MCF 10A (cell line): ENCODE data around the gene ROBO3. TPM values are rescaled to one million over a fixed set of nuclear protein-coding genes. Genes with fewer than 3 reads are reported as not detected.

ENCODE experiments used
- BruUV-seq: library from RNA; stranded (reverse); fragments of 400-500 nt; replicated peaks from 2 replicates; lab custom pipeline; 2021; lab: Mats Ljungman, UMichigan
- CTCF ChIA-PET: fragments of 300-600 bp; sonication (Branson Sonifier 250); formaldehyde crosslinking; extraction: SDS; loops from one replicate; lab custom pipeline; 2021; ENCODE audit warnings: antibody characterized with exemption, inconsistent platforms; lab: Yijun Ruan, JAX
- POLR2A ChIA-PET: fragments of 300-600, 350-650 bp; sonication (Branson Sonifier 250); formaldehyde crosslinking; extraction: SDS; loops from one replicate; lab custom pipeline; 2020; ENCODE audit warnings: antibody characterized with exemption, inconsistent platforms; lab: Yijun Ruan, JAX
- DNase-seq: peaks from one replicate; pipeline ENCODE4 v3.0.0-alpha.2; 2018; ENCODE audit not compliant: unreplicated experiment
- H3K27ac Mint-ChIP-seq: one replicate; pipeline ENCODE4 v1.8.0; 2022; ENCODE audit warnings: mild to moderate bottlenecking, low read depth, mixed read lengths; ENCODE audit not compliant: unreplicated experiment
- H3K27me3 Mint-ChIP-seq: one replicate; pipeline ENCODE4 v1.8.0; 2022; ENCODE audit warnings: mixed read lengths; ENCODE audit not compliant: insufficient read depth, unreplicated experiment
- H3K36me3 Mint-ChIP-seq: one replicate; pipeline ENCODE4 v1.8.0; 2022; ENCODE audit warnings: mild to moderate bottlenecking, moderate library complexity, mixed read lengths; ENCODE audit not compliant: insufficient read depth, unreplicated experiment
- H3K4me1 Mint-ChIP-seq: one replicate; pipeline ENCODE4 v1.8.0; 2022; ENCODE audit warnings: mixed read lengths; ENCODE audit not compliant: insufficient read depth, unreplicated experiment
- H3K4me3 Mint-ChIP-seq: one replicate; pipeline ENCODE4 v1.8.0; 2022; ENCODE audit warnings: mild to moderate bottlenecking, moderate library complexity, mixed read lengths; ENCODE audit not compliant: unreplicated experiment
- H3K9me3 Mint-ChIP-seq: one replicate; pipeline ENCODE4 v1.8.0; 2022; ENCODE audit warnings: mixed read lengths; ENCODE audit not compliant: unreplicated experiment
- CTCF ChIP-seq: fragments of 200-600 bp; IDR thresholded peaks from one replicate; pipeline ENCODE4 v1.8.0; 2022; ENCODE audit warnings: antibody characterized with exemption, mild to moderate bottlenecking; ENCODE audit not compliant: unreplicated experiment
- intact Hi-C: fragments of 100-400 bp; cut with micrococcal nuclease; formaldehyde crosslinking; loops from 2 replicates; pipeline ENCODE4 v1.14.1; 2022
- total RNA-seq: library from RNA; stranded (reverse); gene quantifications from 2 replicates; pipeline ENCODE4 v1.2.3, GENCODE V29; 2022

ROBO3 gene
- total RNA-seq, 1 experiment from 2014 or later, result 117 TPM

- POLR2A ChIA-PET, result interaction anchor here (1.2 to 1.5 kb wide), 2 partner anchors 19 to 74 kb away, joined by 3 read pairs; partner anchors contain the start of gene CCDC15
- BruUV-seq, result no TSS peak
- H3K9me3 Mint-ChIP-seq, result no peaks in the 10 kb centered on the region
- CTCF ChIA-PET, result interaction anchor here (0.8 kb wide), 1 partner anchor 13 kb away, joined by 3 read pairs; no protein-coding TSS in a partner anchor
- TF ChIP-seq CTCF, result no peak
- no peak for DNase-seq
- no peak overlapping the region for H3K4me3 Mint-ChIP-seq
- H3K4me1 Mint-ChIP-seq, result peaks cover 23% of the 10 kb centered on the region
- H3K27ac Mint-ChIP-seq, result no peak overlapping the region
- H3K36me3 Mint-ChIP-seq, result peaks cover 4% of the 10 kb centered on the region
- H3K27me3 Mint-ChIP-seq, result no peaks in the 10 kb centered on the region
- intact Hi-C loops, result no loop called here
These were observed 14.5 kb downstream of the ROBO3 start for GRCh38 chr11:124879493-124880289.

GRCh38 chr11:124880290-124880611 lies 15.0 kb downstream of the ROBO3 start:
- H3K27ac Mint-ChIP-seq, result no peak overlapping the region
- no TSS peak for BruUV-seq
- no peak overlapping the region for H3K4me3 Mint-ChIP-seq
- H3K36me3 Mint-ChIP-seq, result peaks cover 4% of the 10 kb centered on the region
- intact Hi-C loops, result no loop called here
- no peak for DNase-seq
- H3K9me3 Mint-ChIP-seq, result no peaks in the 10 kb centered on the region
- H3K27me3 Mint-ChIP-seq, result no peaks in the 10 kb centered on the region
- no peak for TF ChIP-seq CTCF
- peaks cover 22% of the 10 kb centered on the region for H3K4me1 Mint-ChIP-seq
- POLR2A ChIA-PET, result interaction anchor here (1.2 to 1.5 kb wide), 2 partner anchors 18 to 73 kb away, joined by 3 read pairs; partner anchors contain the start of gene CCDC15
- CTCF ChIA-PET, result interaction anchor here (0.7 to 0.8 kb wide), 2 partner anchors 14 to 129 kb away, joined by 3 to 4 read pairs; no protein-coding TSS in a partner anchor

- TF ChIP-seq CTCF, result no peak
- no TSS peak for BruUV-seq
- DNase-seq, result no peak
- Mint-ChIP-seq H3K4me1 (peaks cover 18% of the 10 kb centered on the region), H3K27ac (no peak overlapping the region), H3K4me3 (no peak overlapping the region), H3K27me3 (no peaks in the 10 kb centered on the region), H3K9me3 (no peaks in the 10 kb centered on the region), H3K36me3 (peaks cover 4% of the 10 kb centered on the region)
- CTCF ChIA-PET, result interaction anchor here (0.6 to 2.5 kb wide), 5 partner anchors 15 to 208 kb away, joined by 3 to 11 read pairs (median 4); partner anchors contain the start of gene ROBO3
- POLR2A ChIA-PET, result interaction anchor here (1.5 kb wide), 1 partner anchor 18 kb away, joined by 3 read pairs; no protein-coding TSS in a partner anchor
- intact Hi-C loops, result no loop called here
These were observed 15.7 kb downstream of the ROBO3 start for GRCh38 chr11:124880958-124881357.

- DNase-seq, result no peak
- Mint-ChIP-seq H3K27me3 (no peaks in the 10 kb centered on the region), H3K36me3 (peaks cover 4% of the 10 kb centered on the region), H3K4me3 (no peak overlapping the region), H3K9me3 (no peaks in the 10 kb centered on the region), H3K4me1 (peaks cover 12% of the 10 kb centered on the region), H3K27ac (no peak overlapping the region)
- CTCF ChIA-PET, result interaction anchor here (0.7 to 2.5 kb wide), 3 partner anchors 8 to 297 kb away, joined by 3 to 11 read pairs (median 7); partner anchors contain the start of gene ROBO3
- TF ChIP-seq CTCF, result no peak
- intact Hi-C loops, result no loop called here
- BruUV-seq, result no TSS peak
- POLR2A ChIA-PET, result interaction anchor here (0.8 to 1.6 kb wide), 3 partner anchors 8 to 260 kb away, joined by 3 to 4 read pairs (median 4); partner anchors contain the start of genes ROBO4 and TBRG1
These were observed 17.3 kb downstream of the ROBO3 start for GRCh38 chr11:124882339-124883071.
